ENCODE measurements around the gene SV2C.

DNA sequence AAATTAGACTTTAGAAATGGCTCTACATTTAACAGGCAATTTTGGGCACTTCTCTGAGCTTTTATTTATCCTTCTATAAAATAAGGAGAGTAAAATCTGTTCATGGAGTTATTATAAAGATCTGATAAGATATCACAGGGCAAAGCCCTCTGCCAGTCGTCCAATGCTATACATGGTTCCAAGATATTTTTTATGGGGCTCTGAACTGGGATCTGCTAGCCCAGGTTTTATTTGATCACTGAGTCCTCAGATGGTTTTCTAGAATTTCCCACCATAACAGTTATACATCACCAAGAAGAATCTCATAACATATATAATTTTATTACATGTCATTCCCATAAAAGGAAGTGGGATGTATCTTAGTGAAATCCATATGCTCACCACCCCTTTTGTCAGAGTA lies 296.7 kb downstream of the SV2C start:
- no peak for TF ChIP-seq POLR2A (IDR thresholded peaks at IDR 0.05)
- TF ChIP-seq, protein P1, sequence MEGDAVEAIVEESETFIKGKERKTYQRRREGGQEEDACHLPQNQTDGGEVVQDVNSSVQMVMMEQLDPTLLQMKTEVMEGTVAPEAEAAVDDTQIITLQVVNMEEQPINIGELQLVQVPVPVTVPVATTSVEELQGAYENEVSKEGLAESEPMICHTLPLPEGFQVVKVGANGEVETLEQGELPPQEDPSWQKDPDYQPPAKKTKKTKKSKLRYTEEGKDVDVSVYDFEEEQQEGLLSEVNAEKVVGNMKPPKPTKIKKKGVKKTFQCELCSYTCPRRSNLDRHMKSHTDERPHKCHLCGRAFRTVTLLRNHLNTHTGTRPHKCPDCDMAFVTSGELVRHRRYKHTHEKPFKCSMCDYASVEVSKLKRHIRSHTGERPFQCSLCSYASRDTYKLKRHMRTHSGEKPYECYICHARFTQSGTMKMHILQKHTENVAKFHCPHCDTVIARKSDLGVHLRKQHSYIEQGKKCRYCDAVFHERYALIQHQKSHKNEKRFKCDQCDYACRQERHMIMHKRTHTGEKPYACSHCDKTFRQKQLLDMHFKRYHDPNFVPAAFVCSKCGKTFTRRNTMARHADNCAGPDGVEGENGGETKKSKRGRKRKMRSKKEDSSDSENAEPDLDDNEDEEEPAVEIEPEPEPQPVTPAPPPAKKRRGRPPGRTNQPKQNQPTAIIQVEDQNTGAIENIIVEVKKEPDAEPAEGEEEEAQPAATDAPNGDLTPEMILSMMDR (IDR thresholded peaks at IDR 0.05) = no peak
